Left lung (tissue), 10 donors: ENCODE results near the gene AMELX. TPM values are rescaled to one million over a fixed set of nuclear protein-coding genes. Genes with fewer than 3 reads are reported as not detected.

Experiments
- ATAC-seq: fragments of 200-7000 bp; cut with Tn5 transposase; one replicate; pipeline ENCODE4 v1.9.1; 2020; ENCODE audit warnings: moderate library complexity
- DNase-seq, 4 donors: peaks; one replicate each; pipeline ENCODE4 v3.0.0-alpha.2; 2013 to 2020
- H3K27ac ChIP-seq, 2 donors: fragments of 200-600 bp; sonication (generic) in 1 of 2; one replicate each; pipeline versions ENCODE4 v1.5.0 to v1.8.0; 2020 to 2021
- H3K27me3 ChIP-seq, 2 donors: fragments of 200-600 bp; sonication (generic) in 1 of 2; one replicate each; pipeline versions ENCODE4 v1.5.0 to v1.8.0; 2020 to 2021
- H3K36me3 ChIP-seq, 2 donors: fragments of 200-600 bp; sonication (generic) in 1 of 2; one replicate each; pipeline versions ENCODE4 v1.5.0 to v1.8.0; 2020 to 2021
- H3K4me1 ChIP-seq, 2 donors: fragments of 200-600 bp; one replicate each; pipeline ENCODE4 v1.8.0; 2021
- H3K4me3 ChIP-seq, 2 donors: fragments of 200-600 bp; sonication (generic) in 1 of 2; one replicate each; pipeline versions ENCODE4 v1.5.0 to v1.8.0; 2020 to 2021; ENCODE audit warnings: mild to moderate bottlenecking in 1 of 2
- H3K9me3 ChIP-seq, 2 donors: fragments of 200-600 bp; sonication (generic) in 1 of 2; one replicate each; pipeline versions ENCODE4 v1.5.0 to v1.8.0; 2020 to 2021
- CTCF ChIP-seq, 2 donors: fragments of 200-600 bp; sonication (generic) in 1 of 2; IDR thresholded peaks; one replicate each; pipeline versions ENCODE4 v1.5.0 to v1.8.0; 2021; ENCODE audit warnings: antibody characterized with exemption in 2 of 2
- intact Hi-C, 2 donors: fragments of 100-400 bp; cut with DNase I; formaldehyde crosslinking; loops; one replicate each; pipeline versions ENCODE4 v1.11.2 to v1.14.2; 2022
- polyA plus RNA-seq, 6 donors: library from polyadenylated mRNA; unstranded; fragments of 120-200 nt; gene quantifications; one replicate each; pipeline ENCODE4 v1.2.1, GENCODE V29; 2013; ENCODE audit not compliant: insufficient read length in 6 of 6
- total RNA-seq, 2 donors: library from RNA; stranded (reverse); fragmentation: NEBNext Ultra II Directional; extraction: Animal tissue kit (Norgen Biotek cat#: 25700); gene quantifications; one replicate each; pipeline ENCODE4 v1.2.1, GENCODE V29; 2021
- donor health status: DM: no; HTN: yes; CAD: no.
- donor health status: DM: no; HTN: no; CAD: no.

AMELX gene
- total and polyA plus RNA-seq, 8 donors = 0.20 to 0.25 (median 0.22) TPM; not detected in 4

- no peaks in the 10 kb centered on the region for H3K4me1 ChIP-seq
- no peaks in the 10 kb centered on the region for H3K27me3 ChIP-seq
- no peaks in the 10 kb centered on the region for H3K9me3 ChIP-seq
- no peak for TF ChIP-seq CTCF (IDR thresholded peaks at IDR 0.05)
- no peak for DNase-seq
- ATAC-seq = no peak
- no peak overlapping the region for H3K4me3 ChIP-seq
- H3K27ac ChIP-seq = no peak overlapping the region
- no peaks in the 10 kb centered on the region for H3K36me3 ChIP-seq
- intact Hi-C loops = no loop called here
These were observed 19.7 kb upstream of the AMELX start for GRCh38 chrX:11273544-11273943.

- Histone ChIP-seq H3K9me3 (no peaks in the 10 kb centered on the region), H3K4me3 (no peak overlapping the region), H3K27me3 (no peaks in the 10 kb centered on the region), H3K36me3 (no peaks in the 10 kb centered on the region), H3K4me1 (no peaks in the 10 kb centered on the region), H3K27ac (no peak overlapping the region)
- TF ChIP-seq CTCF (IDR thresholded peaks at IDR 0.05) = no peak
- ATAC-seq (no peak), DNase-seq (no peak)
- intact Hi-C loops = no loop called here
These were observed 11.2 kb upstream of the AMELX start for GRCh38 chrX:11282043-11282442.

- Histone ChIP-seq H3K4me1 (no peaks in the 10 kb centered on the region), H3K27ac (no peak overlapping the region), H3K27me3 (no peaks in the 10 kb centered on the region), H3K4me3 (no peak overlapping the region), H3K9me3 (no peaks in the 10 kb centered on the region), H3K36me3 (no peaks in the 10 kb centered on the region)
- intact Hi-C loops = no loop called here
- no peak for TF ChIP-seq CTCF (IDR thresholded peaks at IDR 0.05)
- ATAC-seq (no peak), DNase-seq (no peak)
These were observed 7.6 kb upstream of the AMELX start for GRCh38 chrX:11285651-11286050.

- Histone ChIP-seq H3K4me3 (no peak overlapping the region), H3K27ac (no peak overlapping the region), H3K27me3 (no peaks in the 10 kb centered on the region), H3K36me3 (no peaks in the 10 kb centered on the region), H3K4me1 (no peaks in the 10 kb centered on the region), H3K9me3 (no peaks in the 10 kb centered on the region)
- DNase-seq (no peak), ATAC-seq (no peak)
- no peak for TF ChIP-seq CTCF (IDR thresholded peaks at IDR 0.05)
- intact Hi-C loops = no loop called here
These were observed 5.7 kb upstream of the AMELX start for GRCh38 chrX:11287505-11287904.

GRCh38 chrX:11290416-11291102 lies 2.7 kb upstream of the AMELX start:
- intact Hi-C loops = no loop called here
- Histone ChIP-seq H3K27ac (no peak overlapping the region), H3K4me3 (no peak overlapping the region), H3K9me3 (no peaks in the 10 kb centered on the region), H3K36me3 (no peaks in the 10 kb centered on the region), H3K27me3 (no peaks in the 10 kb centered on the region), H3K4me1 (no peaks in the 10 kb centered on the region)
- no peak for DNase-seq
- TF ChIP-seq CTCF (IDR thresholded peaks at IDR 0.05) = no peak
- ATAC-seq = no peak
